Endodermal cell (in vitro differentiated cells): ENCODE data around the gene ZNF14. TPM values are rescaled to one million over a fixed set of nuclear protein-coding genes. Genes with fewer than 3 reads are reported as not detected.
"Not testable (repeated sequence)": the region's sequence is repeated elsewhere in the genome, so short reads cannot be mapped to it uniquely, and the experiment has no call there.

Experiments
- DNase-seq: peaks from one replicate; pipeline ENCODE4 v3.0.0-alpha.2; 2017
- H3K27ac ChIP-seq: 2 replicates; pipeline ENCODE4 v1.5.1; 2013; ENCODE audit warnings: mild to moderate bottlenecking, low read depth, low read length, moderate library complexity
- H3K27me3 ChIP-seq: 2 replicates; pipeline ENCODE4 v1.6.1; 2013; ENCODE audit warnings: mild to moderate bottlenecking, low read length, moderate library complexity; ENCODE audit not compliant: insufficient read depth, control insufficient read depth, poor library complexity, severe bottlenecking
- H3K36me3 ChIP-seq: 2 replicates; pipeline ENCODE4 v1.7.0; 2013; ENCODE audit warnings: mild to moderate bottlenecking, low read length, moderate library complexity; ENCODE audit not compliant: control insufficient read depth, insufficient read depth
- H3K4me1 ChIP-seq: one replicate; pipeline ENCODE4 v1.7.0; 2013; ENCODE audit warnings: low read length; ENCODE audit not compliant: control insufficient read depth, insufficient read depth
- H3K4me3 ChIP-seq: 2 replicates; pipeline ENCODE4 v1.5.1; 2013; ENCODE audit warnings: mild to moderate bottlenecking, low read length, moderate library complexity
- H3K9ac ChIP-seq: 2 replicates; pipeline ENCODE4 v1.6.1; 2013; ENCODE audit warnings: mild to moderate bottlenecking, low read length, moderate library complexity; ENCODE audit not compliant: poor library complexity, severe bottlenecking; ENCODE audit errors: extremely low read depth
- H3K9me3 ChIP-seq: 2 replicates; pipeline ENCODE4 v1.6.1; 2013; ENCODE audit warnings: mild to moderate bottlenecking, low read length, moderate library complexity; ENCODE audit not compliant: control insufficient read depth
- H3K27ac Mint-ChIP-seq: 2 replicates; pipeline ENCODE4 v1.8.0; 2020; ENCODE audit warnings: mixed read lengths
- H3K27me3 Mint-ChIP-seq: 2 replicates; pipeline ENCODE4 v1.8.0; 2021; ENCODE audit warnings: mild to moderate bottlenecking, mixed read lengths; ENCODE audit not compliant: insufficient read depth
- H3K36me3 Mint-ChIP-seq: 2 replicates; pipeline ENCODE4 v1.8.0; 2020; ENCODE audit warnings: low read depth, mixed read lengths
- H3K4me1 Mint-ChIP-seq: 2 replicates; pipeline ENCODE4 v1.8.0; 2020; ENCODE audit warnings: mixed read lengths
- H3K4me3 Mint-ChIP-seq: 2 replicates; pipeline ENCODE4 v1.8.0; 2020; ENCODE audit warnings: mild to moderate bottlenecking, moderate library complexity, mixed read lengths
- H3K9me3 Mint-ChIP-seq: 2 replicates; pipeline ENCODE4 v1.8.0; 2020; ENCODE audit warnings: mild to moderate bottlenecking, mixed read lengths
- WGBS, 2 experiments: methylation state at CpG; one replicate each; pipeline versions ENCODE4 v1.1.5 to v1.1.7; 2013; ENCODE audit warnings: missing lambda C conversion rate in 2 of 2, mixed read lengths in 1 of 2; ENCODE audit not compliant: insufficient coverage in 1 of 2, insufficient read length in 1 of 2; 5-methylcytosine and 5-hydroxymethylcytosine counted together
- total RNA-seq, 2 donors: library from RNA; stranded (reverse); fragmentation: NEBNext Ultra II Directional in 1 of 2; extraction: Animal tissue kit (Norgen Biotek cat#: 25700) in 1 of 2; gene quantifications; 2 replicates in 1 of 2; 3 replicates in 1 of 2; pipeline ENCODE4 v1.2.1, GENCODE V29; 2021
- TF ChIP-seq, protein P1 (sequence below): fragments of 200-600 bp; sonication (generic); conservative IDR thresholded peaks from 2 replicates; pipeline ENCODE4 v1.5.0; 2021; ENCODE audit warnings: antibody characterized with exemption, mild to moderate bottlenecking

The ZNF14 gene
- total RNA-seq, 2 donors from 2014 or later, result 7.8 to 8.7 TPM

DNA sequence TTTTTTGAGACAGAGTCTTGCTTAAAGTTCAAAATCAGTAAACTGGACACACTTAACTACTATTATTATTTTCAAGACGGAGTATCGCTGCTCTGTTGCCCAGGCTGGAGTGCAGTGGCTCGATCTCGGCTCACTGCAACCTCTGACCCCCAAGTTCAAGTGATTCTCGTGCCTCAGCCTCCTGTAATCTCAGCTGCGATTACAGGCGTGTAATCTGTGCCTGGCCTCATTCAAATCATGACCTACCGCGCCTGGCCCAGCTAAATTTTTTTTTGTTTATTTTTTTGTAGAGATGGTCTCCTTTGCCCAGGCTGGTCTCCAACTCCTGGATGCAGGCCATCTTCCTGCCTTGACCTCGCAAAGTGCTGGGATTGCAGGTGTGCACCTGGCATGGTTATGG, 41.2 kb downstream of the ZNF14 start:
- no peaks in the 10 kb centered on the region for H3K4me1 Mint-ChIP-seq
- TF ChIP-seq, protein P1, sequence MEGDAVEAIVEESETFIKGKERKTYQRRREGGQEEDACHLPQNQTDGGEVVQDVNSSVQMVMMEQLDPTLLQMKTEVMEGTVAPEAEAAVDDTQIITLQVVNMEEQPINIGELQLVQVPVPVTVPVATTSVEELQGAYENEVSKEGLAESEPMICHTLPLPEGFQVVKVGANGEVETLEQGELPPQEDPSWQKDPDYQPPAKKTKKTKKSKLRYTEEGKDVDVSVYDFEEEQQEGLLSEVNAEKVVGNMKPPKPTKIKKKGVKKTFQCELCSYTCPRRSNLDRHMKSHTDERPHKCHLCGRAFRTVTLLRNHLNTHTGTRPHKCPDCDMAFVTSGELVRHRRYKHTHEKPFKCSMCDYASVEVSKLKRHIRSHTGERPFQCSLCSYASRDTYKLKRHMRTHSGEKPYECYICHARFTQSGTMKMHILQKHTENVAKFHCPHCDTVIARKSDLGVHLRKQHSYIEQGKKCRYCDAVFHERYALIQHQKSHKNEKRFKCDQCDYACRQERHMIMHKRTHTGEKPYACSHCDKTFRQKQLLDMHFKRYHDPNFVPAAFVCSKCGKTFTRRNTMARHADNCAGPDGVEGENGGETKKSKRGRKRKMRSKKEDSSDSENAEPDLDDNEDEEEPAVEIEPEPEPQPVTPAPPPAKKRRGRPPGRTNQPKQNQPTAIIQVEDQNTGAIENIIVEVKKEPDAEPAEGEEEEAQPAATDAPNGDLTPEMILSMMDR, result no peak
- H3K4me3 ChIP-seq, result no peak overlapping the region
- H3K36me3 Mint-ChIP-seq, result peaks cover 2% of the 10 kb centered on the region
- no peaks in the 10 kb centered on the region for H3K4me1 ChIP-seq
- no peak for DNase-seq
- H3K36me3 ChIP-seq, result no peaks in the 10 kb centered on the region
- H3K27ac Mint-ChIP-seq, result no peak overlapping the region
- no peaks in the 10 kb centered on the region for H3K27me3 Mint-ChIP-seq
- 90 to 91% methylated on average over 10 of the region's 10 CpGs for WGBS, 2 experiments
- no peaks in the 10 kb centered on the region for H3K27me3 ChIP-seq
- H3K9me3 ChIP-seq, result no peaks in the 10 kb centered on the region
- peaks cover 2% of the 10 kb centered on the region for H3K9me3 Mint-ChIP-seq
- no peak overlapping the region for H3K9ac ChIP-seq
- no peak overlapping the region for H3K27ac ChIP-seq
- H3K4me3 Mint-ChIP-seq, result no peak overlapping the region

DNA sequence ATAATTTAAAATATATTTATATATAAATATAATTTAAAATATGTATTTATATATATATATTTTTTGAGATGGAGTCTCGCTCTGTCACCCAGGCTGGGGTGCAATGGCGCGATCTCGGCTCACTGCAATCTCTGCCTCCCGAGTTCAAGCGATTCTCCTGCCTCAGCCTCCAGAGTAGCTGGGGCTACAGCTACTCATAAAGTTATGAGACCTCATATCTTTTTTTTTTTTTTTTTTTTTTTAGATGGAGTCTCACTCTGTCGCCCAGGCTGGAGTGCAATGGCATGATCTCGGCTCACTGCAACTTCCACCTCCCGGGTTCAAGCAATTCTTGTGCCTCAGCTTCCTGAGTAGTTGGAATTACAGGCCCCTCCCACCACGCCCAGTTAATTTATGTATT, 43.9 kb downstream of the ZNF14 start:
- not testable (repeated sequence) for H3K36me3 ChIP-seq, H3K27ac ChIP-seq, H3K9ac ChIP-seq, H3K4me1 Mint-ChIP-seq, H3K4me3 Mint-ChIP-seq, H3K4me1 ChIP-seq, H3K9me3 ChIP-seq, H3K36me3 Mint-ChIP-seq, H3K27me3 ChIP-seq, H3K27ac Mint-ChIP-seq, H3K4me3 ChIP-seq, DNase-seq, H3K27me3 Mint-ChIP-seq
- H3K9me3 Mint-ChIP-seq, result peaks cover 12% of the 10 kb centered on the region
- WGBS, 2 experiments, result 94 to 98% methylated on average over 3 to 10 of the region's 10 CpGs

DNA sequence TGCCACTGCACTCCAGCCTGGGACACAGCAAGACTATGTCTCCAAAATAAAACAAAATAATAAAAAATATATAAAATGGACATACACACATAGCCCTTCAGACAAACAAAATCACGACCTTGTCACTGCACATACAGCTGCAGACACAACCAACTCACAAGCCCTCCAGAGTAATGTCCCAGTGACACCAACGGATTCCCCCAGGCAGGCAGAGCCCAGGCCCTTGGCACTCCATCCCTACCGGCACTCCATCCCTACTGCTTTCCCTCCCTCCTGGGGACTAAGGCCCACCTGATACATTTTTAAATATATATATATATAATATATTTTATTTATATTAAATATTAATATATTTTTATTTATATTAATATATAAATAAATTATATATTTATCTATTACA, 45.8 kb downstream of the ZNF14 start:
- Histone ChIP-seq H3K27ac (no peak overlapping the region), H3K4me1 (no peaks in the 10 kb centered on the region), H3K36me3 (peaks cover 14% of the 10 kb centered on the region), H3K9ac (no peak overlapping the region), H3K4me3 (no peak overlapping the region), H3K9me3 (peaks cover 18% of the 10 kb centered on the region), H3K27me3 (no peaks in the 10 kb centered on the region)
- no peaks in the 10 kb centered on the region for H3K27me3 Mint-ChIP-seq
- peaks cover 26% of the 10 kb centered on the region for H3K36me3 Mint-ChIP-seq
- no peaks in the 10 kb centered on the region for H3K4me1 Mint-ChIP-seq
- no peak overlapping the region for H3K27ac Mint-ChIP-seq
- TF ChIP-seq, protein P1, result no peak
- no peak overlapping the region for H3K4me3 Mint-ChIP-seq
- WGBS, 2 experiments, result 96% methylated on average over 3 of the region's 3 CpGs; no CpG with 5 or more reads in 1 of the 2 experiments
- no peak for DNase-seq
- H3K9me3 Mint-ChIP-seq, result peaks cover 29% of the 10 kb centered on the region

DNA sequence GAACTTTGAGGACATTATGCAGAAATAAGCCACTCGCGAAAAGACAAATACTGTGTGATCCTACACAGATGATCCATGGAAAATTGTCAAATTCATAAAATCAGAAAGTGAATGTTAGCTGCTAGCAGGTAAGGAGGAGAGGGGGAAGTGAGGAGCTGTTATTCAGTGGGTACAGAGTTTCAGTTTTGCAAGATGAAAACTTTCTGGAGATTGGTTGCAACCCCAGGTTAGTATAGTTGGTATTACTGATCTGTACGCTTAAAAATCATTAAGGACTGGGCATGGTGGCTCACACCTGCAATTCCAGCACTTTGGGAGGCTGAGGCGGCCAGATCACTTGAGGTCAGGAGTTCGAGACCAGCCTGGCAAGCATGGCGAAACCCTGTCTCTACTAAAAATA, 46.3 kb downstream of the ZNF14 start:
- Histone ChIP-seq H3K27ac (no peak overlapping the region), H3K9me3 (peaks cover 20% of the 10 kb centered on the region), H3K4me3 (no peak overlapping the region), H3K36me3 (peaks cover 17% of the 10 kb centered on the region), H3K4me1 (no peaks in the 10 kb centered on the region), H3K27me3 (no peaks in the 10 kb centered on the region), H3K9ac (no peak overlapping the region)
- no peaks in the 10 kb centered on the region for H3K4me1 Mint-ChIP-seq
- no peaks in the 10 kb centered on the region for H3K27me3 Mint-ChIP-seq
- no peak overlapping the region for H3K27ac Mint-ChIP-seq
- peaks cover 32% of the 10 kb centered on the region for H3K9me3 Mint-ChIP-seq
- no peak overlapping the region for H3K4me3 Mint-ChIP-seq
- 93 to 96% methylated on average over 5 to 6 of the region's 6 CpGs for WGBS, 2 experiments
- TF ChIP-seq, protein P1, result no peak
- DNase-seq, result no peak
- H3K36me3 Mint-ChIP-seq, result peaks cover 29% of the 10 kb centered on the region

DNA sequence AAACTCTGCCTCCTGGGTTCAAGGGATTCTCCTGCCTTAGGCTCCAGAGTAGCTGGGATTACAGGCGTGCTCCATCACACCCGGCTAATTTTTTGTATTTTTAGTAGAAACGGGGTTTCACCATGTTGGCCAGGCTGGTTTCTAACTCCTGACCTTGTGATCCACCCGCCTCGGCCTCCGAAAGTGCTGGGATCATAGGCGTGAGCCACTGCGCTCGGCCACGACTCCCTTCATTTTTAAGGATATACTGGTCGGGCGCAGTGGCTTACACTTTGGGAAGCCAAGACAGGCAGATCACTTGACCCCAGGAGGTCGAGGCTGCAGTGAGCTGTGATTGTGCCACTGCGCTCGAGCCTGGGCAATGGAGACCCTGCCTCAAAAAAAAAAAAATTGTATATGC, 46.8 kb downstream of the ZNF14 start:
- peaks cover 34% of the 10 kb centered on the region for H3K36me3 Mint-ChIP-seq

More for the DNA sequence above, 46.8 kb downstream of the ZNF14 start:
- not testable (repeated sequence) for H3K27me3 ChIP-seq, H3K4me3 Mint-ChIP-seq, H3K9ac ChIP-seq, H3K27ac ChIP-seq, H3K27ac Mint-ChIP-seq, H3K4me1 Mint-ChIP-seq, DNase-seq, H3K4me1 ChIP-seq, H3K4me3 ChIP-seq, H3K27me3 Mint-ChIP-seq
- H3K9me3 Mint-ChIP-seq, result peaks cover 36% of the 10 kb centered on the region
- Histone ChIP-seq H3K9me3 (peaks cover 24% of the 10 kb centered on the region), H3K36me3 (peaks cover 22% of the 10 kb centered on the region)
- 93 to 94% methylated on average over 13 to 14 of the region's 15 CpGs for WGBS, 2 experiments
